Hematopoietic multipotent progenitor cell treated with erythropoietin and hydrocortisone succinate and interleukin-3 and kit ligand, for 17 days (in vitro differentiated cells): ENCODE results near the gene KLK2.
"Not testable (repeated sequence)": the region's sequence is repeated elsewhere in the genome, so short reads cannot be mapped to it uniquely, and the experiment has no call there.

Source experiments
- DNase-seq: peaks from one replicate; pipeline ENCODE4 v3.0.0-alpha.2; 2015; ENCODE audit warnings: low spot score

KLK2 gene

GRCh38 chr19:50894478-50895356 is 21.5 kb downstream of the KLK2 start:
- no peak for DNase-seq

GRCh38 chr19:50896089-50896590 is 22.9 kb downstream of the KLK2 start:
- DNase-seq: not testable (repeated sequence)

GRCh38 chr19:50896591-50897190 is 23.5 kb downstream of the KLK2 start:
- no peak for DNase-seq

GRCh38 chr19:50897191-50897607 is 24.0 kb downstream of the KLK2 start:
- DNase-seq: no peak

GRCh38 chr19:50897612-50898011 is 24.4 kb downstream of the KLK2 start:
- no peak for DNase-seq

DNA sequence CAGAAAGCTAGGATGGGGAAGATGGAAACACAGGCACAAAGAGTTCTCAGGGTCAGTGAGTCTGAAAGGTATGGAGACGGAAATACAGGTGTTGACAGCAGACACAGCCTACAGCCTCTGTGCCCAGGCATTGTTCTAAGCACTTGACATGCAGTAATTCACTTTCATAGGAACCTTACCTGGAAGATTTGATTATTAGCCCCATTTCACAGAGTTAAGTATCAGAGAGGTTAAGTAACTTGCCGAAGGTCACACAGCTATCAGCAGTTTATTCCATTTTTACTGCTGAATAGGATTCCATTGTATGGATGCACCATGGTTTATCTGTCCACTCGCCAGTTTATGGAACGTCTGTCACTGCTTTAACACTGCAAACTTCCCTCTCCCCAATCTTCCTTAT is 24.8 kb downstream of the KLK2 start:
- DNase-seq: no peak

DNA sequence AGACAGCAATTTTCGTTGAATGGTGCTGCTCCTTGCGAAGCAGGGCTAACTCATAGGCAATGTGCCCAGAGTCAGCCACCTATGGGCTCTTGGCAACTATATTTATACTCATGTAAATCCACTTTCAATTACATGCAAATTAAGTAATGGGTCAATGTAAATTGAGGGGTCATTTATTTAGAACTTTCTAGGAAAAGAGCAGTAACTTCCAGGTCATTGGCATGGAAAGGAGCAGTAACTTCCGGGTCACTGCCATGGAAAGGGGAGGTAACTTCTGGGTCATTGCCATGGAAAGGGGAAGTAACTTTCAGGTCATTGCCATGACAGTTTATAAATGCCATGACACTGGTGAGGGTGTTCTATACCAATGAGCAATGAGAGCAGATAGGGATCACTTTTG is 26.3 kb downstream of the KLK2 start:
- no peak for DNase-seq

DNA sequence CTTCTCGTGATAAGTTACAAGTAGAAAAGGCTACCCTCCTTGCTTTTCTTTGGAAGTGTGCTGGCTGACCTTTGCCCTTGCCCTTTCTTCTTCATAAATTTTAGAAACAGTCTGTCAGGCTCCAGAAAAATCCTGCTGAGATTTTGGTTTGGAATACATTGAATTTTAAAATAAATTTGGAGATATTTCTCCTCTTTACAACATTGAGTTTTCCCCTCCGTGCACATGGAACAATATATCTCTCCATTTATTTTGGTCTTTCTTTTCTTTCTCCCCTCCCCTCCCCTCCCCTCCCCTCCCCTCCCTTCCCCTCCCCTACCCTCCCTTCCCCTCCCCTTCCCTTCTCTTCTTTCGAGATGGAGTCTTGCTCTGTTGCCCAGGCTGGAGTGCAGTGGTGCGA is 29.4 kb downstream of the KLK2 start:
- DNase-seq: no peak

GRCh38 chr19:50906217-50906616 is 33.0 kb downstream of the KLK2 start:
- peak; percentile 15 for DNase-seq

GRCh38 chr19:50908336-50908735 is 35.1 kb downstream of the KLK2 start:
- DNase-seq: no peak

DNA sequence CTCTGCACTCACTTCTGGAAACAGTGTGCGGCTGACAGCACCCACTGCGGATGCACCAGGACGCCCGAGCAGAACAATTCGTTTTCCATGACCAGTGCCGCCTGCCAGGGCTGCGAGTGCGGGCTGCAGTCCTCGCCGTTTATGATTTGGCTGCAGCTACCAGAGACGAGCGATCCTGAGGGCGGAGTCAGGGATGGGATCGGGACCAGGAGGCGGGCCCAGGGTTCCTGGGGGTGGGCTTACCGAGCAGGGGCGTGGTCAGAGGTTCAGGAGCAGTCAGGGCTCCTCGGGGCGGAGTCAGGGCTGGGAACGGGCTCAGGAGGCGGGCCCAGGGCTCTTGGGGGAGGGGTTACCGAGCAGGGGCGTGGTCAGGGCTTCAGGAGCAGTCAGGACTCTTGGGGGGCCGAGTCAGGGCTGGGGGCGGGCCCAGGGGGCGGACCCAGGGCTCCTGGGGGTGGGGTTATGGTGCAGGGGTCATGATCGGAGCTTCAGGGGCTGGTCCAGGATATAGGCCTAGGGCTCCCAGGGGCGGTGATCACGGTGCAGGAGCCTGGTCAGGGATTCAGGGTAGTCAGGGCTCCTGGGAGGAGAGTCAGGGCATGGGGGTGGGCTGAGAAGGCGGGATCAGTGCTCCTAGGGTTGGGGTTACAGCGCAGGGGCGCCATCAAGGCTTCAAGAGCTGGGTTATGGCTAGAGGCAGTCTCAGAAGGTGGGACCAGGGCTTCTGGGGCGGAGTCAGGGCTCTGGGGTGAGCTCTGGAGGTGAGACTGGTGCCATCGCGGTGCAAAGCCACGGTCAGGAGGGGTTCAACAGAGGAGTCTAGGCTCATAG is 36.2 kb downstream of the KLK2 start:
- peak; percentile 12 for DNase-seq

DNA sequence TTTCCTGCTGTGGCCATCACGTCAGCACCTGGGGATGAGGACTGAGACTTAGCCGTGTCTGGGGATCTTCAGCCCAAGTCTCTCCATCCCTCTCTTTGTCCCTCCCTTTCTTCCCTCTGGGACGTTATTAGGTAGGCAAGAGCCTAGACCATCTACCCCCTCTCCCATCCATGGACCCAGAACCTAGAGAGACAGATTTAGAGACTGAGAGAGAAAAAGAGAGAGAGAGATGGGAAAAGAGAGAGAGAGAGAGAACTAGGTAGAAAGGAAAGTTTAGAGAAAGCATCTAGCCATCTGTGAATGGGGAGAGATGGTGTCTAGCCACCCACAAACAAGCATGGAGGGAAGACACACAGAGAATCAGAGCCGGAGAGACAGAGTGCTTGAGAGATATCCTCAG is 37.5 kb downstream of the KLK2 start:
- DNase-seq: no peak

- no peak for DNase-seq
Observed at GRCh38 chr19:50911206-50912101, 38.2 kb downstream of the KLK2 start, which contains the start of gene KLK4. KLK4 (minus strand) TSS chr19:50911395; CDS start chr19:50910738, 657 bp downstream.

DNA sequence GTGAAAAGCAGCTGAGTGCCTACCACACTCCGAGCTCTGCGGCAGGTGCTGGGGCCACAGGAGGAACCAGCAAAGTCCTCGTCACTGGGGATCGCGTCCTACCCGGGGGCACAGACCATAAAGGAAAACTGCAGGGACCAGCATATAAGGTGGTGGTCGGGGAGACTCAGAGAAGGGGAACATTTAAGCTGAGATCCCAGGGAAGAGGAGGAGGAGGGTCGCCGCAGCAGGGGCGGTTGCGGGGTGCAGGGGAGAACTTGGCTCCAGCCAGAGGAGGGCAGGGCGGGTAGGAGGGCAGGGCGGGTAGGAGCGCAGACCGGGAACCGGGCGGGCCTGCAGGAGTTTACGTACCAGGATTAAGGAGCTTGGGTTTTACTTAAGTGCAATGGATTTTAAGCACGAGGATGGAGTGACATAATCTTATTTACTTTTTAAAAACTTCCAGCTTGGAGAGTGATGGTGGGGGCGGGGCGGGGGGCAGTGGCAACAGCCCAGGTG is 38.9 kb downstream of the KLK2 start:
- DNase-seq: no peak

GRCh38 chr19:50912727-50913716 is 39.8 kb downstream of the KLK2 start:
- no peak for DNase-seq

GRCh38 chr19:50916069-50916468 is 42.8 kb downstream of the KLK2 start:
- DNase-seq: no peak

- DNase-seq: no peak
Observed at GRCh38 chr19:50921426-50922316, 48.4 kb downstream of the KLK2 start.

DNA sequence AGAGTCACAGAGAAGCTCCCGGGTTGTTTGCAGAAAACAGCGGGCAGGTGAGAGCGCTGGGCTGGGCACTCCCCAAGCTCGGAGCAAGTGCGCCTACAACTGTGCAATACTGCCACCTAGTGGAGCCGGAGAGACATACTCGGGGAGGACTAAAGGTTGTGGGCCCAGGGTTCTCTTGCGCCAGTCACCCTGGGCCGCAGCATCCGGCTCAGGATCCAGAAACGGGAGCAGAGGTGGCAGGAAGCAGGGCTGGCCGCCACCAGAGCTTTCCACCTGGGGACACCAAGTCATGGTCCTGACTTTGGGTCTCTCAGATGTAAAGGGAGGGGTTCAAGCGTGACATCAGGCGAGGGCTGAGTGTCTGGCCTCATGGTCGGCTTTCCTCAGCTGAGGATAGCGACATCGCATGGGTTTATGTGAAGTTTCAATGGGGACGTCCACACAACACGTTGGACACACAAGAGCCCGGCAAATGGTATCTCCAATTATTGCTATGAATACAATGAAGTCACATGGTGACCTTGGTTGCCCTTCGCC is 49.1 kb downstream of the KLK2 start:
- DNase-seq: peak; percentile 80

DNA sequence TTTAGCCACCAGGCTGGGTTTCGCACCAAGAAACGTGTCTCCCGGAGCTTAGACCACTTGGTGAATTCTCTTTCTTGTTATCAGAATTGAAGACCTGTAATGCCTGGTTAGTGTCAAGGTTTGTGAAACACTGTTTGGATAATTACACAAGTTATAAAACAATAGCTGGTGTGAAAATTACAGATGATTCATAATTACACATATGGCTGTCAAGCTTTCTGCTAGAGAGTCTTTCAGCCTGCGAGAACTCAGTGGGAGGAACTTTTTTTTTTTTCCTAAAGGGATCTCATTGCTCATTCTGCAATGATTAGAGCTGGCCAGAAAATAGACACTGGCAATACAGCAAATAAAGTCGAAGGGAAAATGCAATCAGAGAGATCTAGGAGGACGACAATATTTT is 51.3 kb downstream of the KLK2 start:
- DNase-seq: no peak
